GM18508 (cell line): Measurements from ENCODE around the gene ISOC2.
"Not testable (repeated sequence)": the region's sequence is repeated elsewhere in the genome, so short reads cannot be mapped to it uniquely, and the experiment has no call there.

Experiments
- ATAC-seq: cut with Tn5 transposase; IDR thresholded peaks from one replicate; pipeline ENCODE4 v1.9.1; 2021; ENCODE audit warnings: moderate number of reproducible peaks; ENCODE audit not compliant: insufficient read depth, unreplicated experiment

The ISOC2 gene

GRCh38 chr19:55443824-55444480 is 17.5 kb downstream of the ISOC2 start:
- ATAC-seq = no peak

- no peak for ATAC-seq
Measured at GRCh38 chr19:55443045-55443823, 18.2 kb downstream of the ISOC2 start, which contains the start of gene SHISA7. TSS of gene SHISA7 (minus strand) at chr19:55443300. CDS start at chr19:55442863, 437 bp downstream.

GRCh38 chr19:55442372-55442961 is 19.0 kb downstream of the ISOC2 start:
- ATAC-seq = no peak

- ATAC-seq = no peak
Measured at GRCh38 chr19:55441692-55442321, 19.6 kb downstream of the ISOC2 start.

- no peak for ATAC-seq
Measured at GRCh38 chr19:55441319-55441691, 20.1 kb downstream of the ISOC2 start.

GRCh38 chr19:55440411-55441105 is 20.9 kb downstream of the ISOC2 start:
- no peak for ATAC-seq

GRCh38 chr19:55439052-55439451 is 22.4 kb downstream of the ISOC2 start:
- no peak for ATAC-seq

- ATAC-seq = no peak
Measured at GRCh38 chr19:55437410-55437809, 24.0 kb downstream of the ISOC2 start.

GRCh38 chr19:55436847-55437246 is 24.6 kb downstream of the ISOC2 start:
- ATAC-seq = no peak

GRCh38 chr19:55435020-55435419 is 26.4 kb downstream of the ISOC2 start:
- no peak for ATAC-seq

- ATAC-seq = no peak
Measured at GRCh38 chr19:55434356-55434919, 27.0 kb downstream of the ISOC2 start.

GRCh38 chr19:55433292-55433691 is 28.1 kb downstream of the ISOC2 start:
- no peak for ATAC-seq

- ATAC-seq = no peak
Measured at GRCh38 chr19:55432241-55432959, 29.0 kb downstream of the ISOC2 start.

GRCh38 chr19:55431183-55431582 is 30.3 kb downstream of the ISOC2 start:
- ATAC-seq = no peak

GRCh38 chr19:55426042-55426441 is 35.4 kb downstream of the ISOC2 start:
- no peak for ATAC-seq

GRCh38 chr19:55424518-55424917 is 36.9 kb downstream of the ISOC2 start:
- no peak for ATAC-seq

GRCh38 chr19:55423225-55424005 is 38.0 kb downstream of the ISOC2 start:
- ATAC-seq = no peak

- ATAC-seq = not testable (repeated sequence)
Measured at GRCh38 chr19:55421281-55421680, 40.2 kb downstream of the ISOC2 start.
